Sigmoid colon (tissue), 7 donors: Measurements from ENCODE around the gene STKLD1. TPM values are rescaled to one million over a fixed set of nuclear protein-coding genes. Genes with fewer than 3 reads are reported as not detected.

Source experiments
- DNase-seq: peaks from one replicate; pipeline ENCODE4 v3.0.0-alpha.2; 2019
- H3K27ac ChIP-seq, 4 donors: fragments of 200-600 bp; sonication (generic); one replicate each; pipeline ENCODE4 v1.5.1; 2016 to 2019; ENCODE audit warnings: mild to moderate bottlenecking in 1 of 4
- H3K27me3 ChIP-seq, 3 donors: fragments of 200-600 bp; sonication (generic); one replicate each; pipeline ENCODE4 v1.5.1; 2019; ENCODE audit warnings: mild to moderate bottlenecking in 1 of 3
- H3K36me3 ChIP-seq, 4 donors: fragments of 200-600 bp; sonication (generic); one replicate each; pipeline ENCODE4 v1.5.1; 2016 to 2019
- H3K4me1 ChIP-seq, 4 donors: fragments of 200-600 bp; sonication (generic); one replicate each; pipeline ENCODE4 v1.5.1; 2017 to 2019
- H3K4me3 ChIP-seq, 4 donors: fragments of 200-600 bp; sonication (generic); one replicate each; pipeline ENCODE4 v1.5.1; 2017 to 2019; ENCODE audit warnings: mild to moderate bottlenecking in 2 of 4, moderate library complexity in 1 of 4
- H3K9me3 ChIP-seq, 4 donors: fragments of 200-600 bp in 3 of 4; sonication (generic) in 3 of 4; one replicate each; pipeline versions ENCODE4 v1.5.1 to v1.6.1; 2013 to 2019
- EP300 ChIP-seq, 4 donors: sonication (generic); formaldehyde crosslinking; IDR thresholded peaks; one replicate each; pipeline ENCODE4 v1.6.1; 2017; ENCODE audit warnings: antibody characterized with exemption in 4 of 4
- POLR2A ChIP-seq, 2 donors: fragments of 450-650 bp; IDR thresholded peaks; one replicate each; pipeline ENCODE4 v1.6.1; 2016; ENCODE audit warnings: antibody characterized with exemption in 2 of 2, mild to moderate bottlenecking in 2 of 2, moderate library complexity in 2 of 2
- POLR2AphosphoS5 ChIP-seq, 4 donors: sonication (generic); formaldehyde crosslinking; IDR thresholded peaks; one replicate each; pipeline ENCODE4 v1.6.1; 2017; ENCODE audit warnings: antibody characterized with exemption in 4 of 4
- WGBS, 2 donors: extraction: QIAGEN DNeasy Blood & Tissue Kit; methylation state at CpG; one replicate each; pipeline ENCODE4 v1.1.7; 2013; 5-methylcytosine and 5-hydroxymethylcytosine counted together
- intact Hi-C: fragments of 100-400 bp; cut with DNase I; formaldehyde crosslinking; loops from one replicate; pipeline ENCODE4 v1.15.1; 2023
- polyA plus RNA-seq, 3 donors: library from polyadenylated mRNA; stranded (reverse); fragments of 200-250 nt; gene quantifications; one replicate each; pipeline ENCODE4 v1.2.3, GENCODE V29; 2013
- total RNA-seq, 4 donors: library from RNA; depleted of rRNA; stranded (reverse); fragments of >200 nt; gene quantifications; one replicate each; pipeline ENCODE4 v1.1.0, GENCODE V29; 2016
- TF ChIP-seq, protein P1 (sequence below), 4 experiments: fragments of 450-650 bp in 3 of 4; fragments of 200-600 bp in 1 of 4; IDR thresholded peaks; one replicate each; pipeline ENCODE4 v1.5.1; 2016 to 2019; ENCODE audit warnings: antibody characterized with exemption in 4 of 4, mild to moderate bottlenecking in 3 of 4, moderate library complexity in 2 of 4
- donor health status: healthy with polysubstance abuse.
- donor health status: Bipolar disorder and iron deficiency.
- donor health status: healthy.

The STKLD1 gene
- total and polyA plus RNA-seq, 7 donors = 0.49 to 8.3 (median 1.5) TPM; not detected in 1

DNA sequence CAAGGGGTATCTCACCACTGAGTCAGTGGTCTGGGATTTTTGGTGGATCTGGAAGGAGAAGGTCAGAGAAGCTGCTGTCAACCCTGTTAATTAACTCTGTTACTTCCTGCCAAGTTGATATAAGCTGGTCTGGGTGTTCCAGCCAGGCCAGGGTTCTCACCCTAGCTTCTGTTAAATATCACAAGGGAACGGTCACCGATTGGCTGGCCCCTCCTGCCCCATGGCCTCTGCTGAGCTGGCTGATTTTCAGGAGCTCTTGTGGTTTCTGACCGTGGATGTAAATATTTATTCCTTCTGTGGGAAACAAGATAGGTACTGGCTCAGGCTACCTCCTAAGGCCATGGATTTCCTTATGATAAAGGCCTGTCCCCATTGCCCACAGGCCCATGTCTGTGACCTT is 47.0 kb downstream of the STKLD1 start:
- Histone ChIP-seq H3K4me3 (no peak overlapping the region), H3K27ac (no peak overlapping the region), H3K36me3 (no peaks in the 10 kb centered on the region), H3K9me3 (no peaks in the 10 kb centered on the region), H3K27me3 (peaks cover 4 to 46% (median 9%) of the 10 kb centered on the region in 3 donors), H3K4me1 (peaks cover 0 to 9% (median 6%) of the 10 kb centered on the region in 4 donors)
- intact Hi-C loops = no loop called here
- 75 to 78% methylated on average over 3 of the region's 3 CpGs for WGBS, 2 donors
- no peak for DNase-seq
- TF ChIP-seq POLR2AphosphoS5 (IDR thresholded peaks at IDR 0.05) (no peak), EP300 (IDR thresholded peaks at IDR 0.05) (no peak), POLR2A (IDR thresholded peaks at IDR 0.05) (no peak)
- TF ChIP-seq, protein P1, sequence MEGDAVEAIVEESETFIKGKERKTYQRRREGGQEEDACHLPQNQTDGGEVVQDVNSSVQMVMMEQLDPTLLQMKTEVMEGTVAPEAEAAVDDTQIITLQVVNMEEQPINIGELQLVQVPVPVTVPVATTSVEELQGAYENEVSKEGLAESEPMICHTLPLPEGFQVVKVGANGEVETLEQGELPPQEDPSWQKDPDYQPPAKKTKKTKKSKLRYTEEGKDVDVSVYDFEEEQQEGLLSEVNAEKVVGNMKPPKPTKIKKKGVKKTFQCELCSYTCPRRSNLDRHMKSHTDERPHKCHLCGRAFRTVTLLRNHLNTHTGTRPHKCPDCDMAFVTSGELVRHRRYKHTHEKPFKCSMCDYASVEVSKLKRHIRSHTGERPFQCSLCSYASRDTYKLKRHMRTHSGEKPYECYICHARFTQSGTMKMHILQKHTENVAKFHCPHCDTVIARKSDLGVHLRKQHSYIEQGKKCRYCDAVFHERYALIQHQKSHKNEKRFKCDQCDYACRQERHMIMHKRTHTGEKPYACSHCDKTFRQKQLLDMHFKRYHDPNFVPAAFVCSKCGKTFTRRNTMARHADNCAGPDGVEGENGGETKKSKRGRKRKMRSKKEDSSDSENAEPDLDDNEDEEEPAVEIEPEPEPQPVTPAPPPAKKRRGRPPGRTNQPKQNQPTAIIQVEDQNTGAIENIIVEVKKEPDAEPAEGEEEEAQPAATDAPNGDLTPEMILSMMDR (IDR thresholded peaks at IDR 0.05) = no peak

DNA sequence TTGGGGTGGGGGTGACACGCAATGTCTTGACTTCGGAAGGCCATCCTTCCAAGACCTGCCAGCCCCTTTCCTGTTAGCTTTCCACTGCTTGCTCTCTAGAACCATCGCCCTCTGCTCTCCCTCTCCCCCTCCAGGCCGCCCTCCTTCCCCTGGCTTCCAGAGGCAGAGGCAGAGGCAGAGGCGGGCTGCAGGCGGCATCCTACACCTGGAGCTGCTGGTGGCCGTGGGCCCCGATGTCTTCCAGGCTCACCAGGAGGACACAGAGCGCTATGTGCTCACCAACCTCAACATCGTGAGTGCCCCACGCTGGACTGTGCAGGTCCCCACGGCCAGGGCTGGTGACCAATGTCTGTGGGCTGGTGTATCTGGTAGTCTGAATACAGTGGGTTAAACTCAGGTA is 48.0 kb downstream of the STKLD1 start:
- 94 to 95% methylated on average over 12 of the region's 12 CpGs for WGBS, 2 donors
- Histone ChIP-seq H3K4me1 (peaks cover 0 to 11% (median 10%) of the 10 kb centered on the region in 4 donors), H3K27me3 (peaks cover 11 to 55% (median 18%) of the 10 kb centered on the region in 3 donors), H3K4me3 (no peak overlapping the region), H3K36me3 (no peaks in the 10 kb centered on the region), H3K27ac (no peak overlapping the region), H3K9me3 (no peaks in the 10 kb centered on the region)
- TF ChIP-seq, protein P1 (IDR thresholded peaks at IDR 0.05) = no peak
- no peak for TF ChIP-seq EP300 (IDR thresholded peaks at IDR 0.05)
- TF ChIP-seq POLR2A (IDR thresholded peaks at IDR 0.05) = no peak
- TF ChIP-seq POLR2AphosphoS5 (IDR thresholded peaks at IDR 0.05) = no peak
- no peak for DNase-seq
- intact Hi-C loops = no loop called here

DNA sequence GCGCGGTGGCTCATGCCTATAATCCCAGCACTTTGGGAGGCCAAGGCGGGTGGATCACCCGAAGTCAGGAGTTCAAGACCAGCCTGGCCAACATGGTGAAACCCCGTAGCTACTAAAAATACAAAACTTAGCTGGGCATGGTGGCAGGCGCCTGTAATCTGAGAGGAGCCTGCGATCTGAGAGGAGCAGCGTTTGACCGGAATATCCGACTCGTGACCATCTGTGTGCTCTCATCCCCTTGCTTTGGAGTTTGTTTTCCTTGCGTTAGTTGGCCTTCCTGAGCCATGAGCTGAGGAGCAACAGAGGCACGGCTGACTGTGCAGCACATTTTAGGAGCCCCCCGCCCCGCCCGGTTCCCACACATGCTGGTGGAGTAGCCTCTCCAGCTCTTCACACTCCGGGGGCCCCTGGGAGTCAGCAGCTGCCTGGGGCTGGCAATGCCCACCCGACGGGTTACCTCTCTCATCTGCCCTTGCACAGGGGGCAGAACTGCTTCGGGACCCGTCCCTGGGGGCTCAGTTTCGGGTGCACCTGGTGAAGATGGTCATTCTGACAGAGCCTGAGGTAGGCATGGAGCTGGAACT is 49.0 kb downstream of the STKLD1 start:
- peaks cover 11 to 63% (median 27%) of the 10 kb centered on the region in 3 donors for H3K27me3 ChIP-seq
- H3K9me3 ChIP-seq = no peaks in the 10 kb centered on the region
- 92 to 93% methylated on average over 22 of the region's 22 CpGs for WGBS, 2 donors
- TF ChIP-seq, protein P1 (IDR thresholded peaks at IDR 0.05) = no peak
- no peak for TF ChIP-seq POLR2AphosphoS5 (IDR thresholded peaks at IDR 0.05)
- TF ChIP-seq EP300 (IDR thresholded peaks at IDR 0.05) = no peak
- H3K4me1 ChIP-seq = peaks cover 0 to 18% (median 16%) of the 10 kb centered on the region in 4 donors
- intact Hi-C loops = no loop called here
- no peak overlapping the region for H3K4me3 ChIP-seq
- H3K27ac ChIP-seq = no peak overlapping the region
- no peaks in the 10 kb centered on the region for H3K36me3 ChIP-seq
- DNase-seq = no peak

DNA sequence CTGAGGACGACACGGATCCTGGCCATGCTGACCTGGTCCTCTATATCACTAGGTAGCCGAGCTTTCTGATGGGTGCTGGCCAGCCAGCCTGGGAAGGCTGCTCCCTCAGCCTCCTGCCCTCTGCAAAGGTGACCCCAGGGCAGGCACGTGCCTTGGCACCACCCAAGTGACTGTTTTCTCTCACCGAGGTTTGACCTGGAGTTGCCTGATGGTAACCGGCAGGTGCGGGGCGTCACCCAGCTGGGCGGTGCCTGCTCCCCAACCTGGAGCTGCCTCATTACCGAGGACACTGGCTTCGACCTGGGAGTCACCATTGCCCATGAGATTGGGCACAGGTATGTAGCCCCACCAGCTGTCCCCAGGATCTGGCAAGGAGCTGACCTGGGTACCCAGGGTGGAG is 49.8 kb downstream of the STKLD1 start:
- TF ChIP-seq POLR2AphosphoS5 (IDR thresholded peaks at IDR 0.05) (no peak), POLR2A (IDR thresholded peaks at IDR 0.05) (no peak), EP300 (IDR thresholded peaks at IDR 0.05) (no peak)
- TF ChIP-seq, protein P1 (IDR thresholded peaks at IDR 0.05) = no peak
- Histone ChIP-seq H3K27ac (no peak overlapping the region), H3K4me3 (no peak overlapping the region), H3K4me1 (peaks cover 0 to 18% (median 16%) of the 10 kb centered on the region in 4 donors), H3K9me3 (no peaks in the 10 kb centered on the region), H3K36me3 (no peaks in the 10 kb centered on the region), H3K27me3 (peaks cover 11 to 63% (median 27%) of the 10 kb centered on the region in 3 donors)
- no peak for DNase-seq
- intact Hi-C loops = no loop called here
- 18 to 78% methylated on average over 11 of the region's 11 CpGs for WGBS, 2 donors
